Neural cell (in vitro differentiated cells): ENCODE results near the gene CCDC32. TPM values are rescaled to one million over a fixed set of nuclear protein-coding genes. Genes with fewer than 3 reads are reported as not detected.

Experiments used
- H2AFZ ChIP-seq: fragments of 200-600, 300-800 bp; sonication (generic), shearing (Covaris generic); 2 replicates; pipeline ENCODE4 v1.6.0; 2014; ENCODE audit warnings: low read depth, mild to moderate bottlenecking, antibody characterized with exemption, low read length, moderate library complexity
- H3F3A ChIP-seq: fragments of 200-600 bp; shearing (Covaris generic); 2 replicates; pipeline ENCODE4 v1.6.1; 2016; ENCODE audit warnings: mild to moderate bottlenecking, moderate library complexity, mixed read lengths, antibody characterized with exemption, low read length; ENCODE audit not compliant: insufficient read depth, poor library complexity, severe bottlenecking
- H3K27ac ChIP-seq: fragments of 200-600, 300-800 bp; sonication (generic), shearing (Covaris generic); 2 replicates; pipeline ENCODE4 v1.5.1; 2014; ENCODE audit warnings: mild to moderate bottlenecking, low read length, moderate library complexity
- H3K27me3 ChIP-seq: fragments of 300-800, 200-600 bp; sonication (generic), shearing (Covaris generic); 2 replicates; pipeline ENCODE4 v1.6.0; 2014; ENCODE audit warnings: mild to moderate bottlenecking, low read depth, low read length, moderate library complexity; ENCODE audit not compliant: insufficient read depth
- H3K36me3 ChIP-seq: fragments of 300-800, 200-600 bp; sonication (generic), shearing (Covaris generic); 2 replicates; pipeline ENCODE4 v1.5.1; 2014; ENCODE audit warnings: mild to moderate bottlenecking, antibody characterized with exemption, low read length, moderate library complexity; ENCODE audit not compliant: insufficient read depth
- H3K4me2 ChIP-seq: fragments of 300-800, 200-600 bp; sonication (generic), shearing (Covaris generic); 2 replicates; pipeline ENCODE4 v1.6.0; 2014; ENCODE audit warnings: mild to moderate bottlenecking, low read length
- H3K4me3 ChIP-seq: fragments of 300-800, 200-600 bp; sonication (generic), shearing (Covaris generic); 2 replicates; pipeline ENCODE4 v1.5.1; 2014; ENCODE audit warnings: mild to moderate bottlenecking, low read length, moderate library complexity
- H3K79me2 ChIP-seq: fragments of 200-600 bp; shearing (Covaris generic); replicated peaks from 2 replicates; pipeline ENCODE4 v1.6.0; 2014; ENCODE audit warnings: mild to moderate bottlenecking, low read length, moderate library complexity; ENCODE audit not compliant: insufficient read depth
- H3K9ac ChIP-seq: fragments of 300-800, 200-600 bp; sonication (generic), shearing (Covaris generic); 2 replicates; pipeline ENCODE4 v1.6.1; 2016; ENCODE audit warnings: mild to moderate bottlenecking, low read length, mixed read lengths
- H3K9me2 ChIP-seq: fragments of 200-600 bp; shearing (Covaris generic); 2 replicates; pipeline ENCODE4 v1.6.1; 2016; ENCODE audit warnings: mild to moderate bottlenecking, low read length, mixed read lengths; ENCODE audit not compliant: insufficient read depth
- H3K9me3 ChIP-seq: fragments of 200-600, 300-800 bp; sonication (generic), shearing (Covaris generic); 2 replicates; pipeline ENCODE4 v1.6.1; 2016; ENCODE audit warnings: mild to moderate bottlenecking, mixed run types, low read length, moderate library complexity, mixed read lengths
- H4K20me1 ChIP-seq: fragments of 200-600 bp; shearing (Covaris generic); 2 replicates; pipeline ENCODE4 v1.6.1; 2016; ENCODE audit warnings: mild to moderate bottlenecking, mixed run types; ENCODE audit not compliant: insufficient read depth
- CTCF ChIP-seq: fragments of 450-650 bp; IDR thresholded peaks from 2 replicates; pipeline ENCODE4 v1.5.1; 2014; ENCODE audit warnings: antibody characterized with exemption, mild to moderate bottlenecking, moderate library complexity; ENCODE audit not compliant: poor library complexity, severe bottlenecking
- EP300 ChIP-seq: fragments of 450-650 bp; conservative IDR thresholded peaks from 2 replicates; pipeline ENCODE4 v1.6.1; 2014; ENCODE audit warnings: antibody characterized with exemption, mild to moderate bottlenecking, moderate library complexity; ENCODE audit not compliant: poor library complexity, severe bottlenecking
- EZH2 ChIP-seq: fragments of 200-600, 300-800 bp; shearing (Covaris generic), sonication (generic); IDR thresholded peaks from 2 replicates; pipeline ENCODE4 v1.6.1; 2014; ENCODE audit warnings: antibody characterized with exemption, low read length, borderline replicate concordance, mild to moderate bottlenecking; ENCODE audit not compliant: insufficient read depth, poor library complexity, severe bottlenecking
- MXI1 ChIP-seq: fragments of 450-650 bp; conservative IDR thresholded peaks from 2 replicates; pipeline ENCODE4 v1.6.1; 2014; ENCODE audit warnings: antibody characterized with exemption, mild to moderate bottlenecking; ENCODE audit not compliant: poor library complexity, severe bottlenecking
- POLR2AphosphoS5 ChIP-seq: IDR thresholded peaks from 2 replicates; pipeline ENCODE4 v1.6.1; 2012
- RAD21 ChIP-seq: fragments of 450-650 bp; conservative IDR thresholded peaks from 2 replicates; pipeline ENCODE4 v1.6.1; 2014; ENCODE audit warnings: antibody characterized with exemption, mild to moderate bottlenecking, moderate library complexity
- REST ChIP-seq: IDR thresholded peaks from 2 replicates; pipeline ENCODE4 v1.6.1; 2012; ENCODE audit warnings: borderline replicate concordance
- SMC3 ChIP-seq: fragments of 450-650 bp; conservative IDR thresholded peaks from 2 replicates; pipeline ENCODE4 v1.6.1; 2014; ENCODE audit warnings: antibody characterized with exemption, mild to moderate bottlenecking, moderate library complexity; ENCODE audit not compliant: poor library complexity
- TAF1 ChIP-seq: IDR thresholded peaks from 2 replicates; pipeline ENCODE4 v1.6.1; 2012; ENCODE audit warnings: low read depth
- polyA plus RNA-seq: library from polyadenylated mRNA; depleted of rRNA; stranded (reverse); fragments of >200 nt; gene quantifications from 2 replicates; pipeline ENCODE4 v1.2.3, GENCODE V29; 2014

Gene CCDC32
- polyA plus RNA-seq, 1 donor from 2014 or later, result 34.2 TPM

GRCh38 chr15:40565333-40566238 is 744 bp upstream of the CCDC32 start:
- Histone ChIP-seq H3K4me3 (peak overlapping the region; percentile 73), H3K9ac (peak overlapping the region; percentile 29), H3K27me3 (no peaks in the 10 kb centered on the region), H3K4me2 (no peak overlapping the region), H4K20me1 (no peaks in the 10 kb centered on the region), H2AFZ (no peak overlapping the region), H3K9me3 (no peaks in the 10 kb centered on the region), H3K79me2 (peaks cover 5% of the 10 kb centered on the region), H3K27ac (peak overlapping the region; percentile 53), H3F3A (no peaks in the 10 kb centered on the region), H3K9me2 (no peaks in the 10 kb centered on the region), H3K36me3 (no peaks in the 10 kb centered on the region)
- TF ChIP-seq MXI1, result no peak
- no peak for TF ChIP-seq CTCF
- TF ChIP-seq SMC3, result no peak
- TF ChIP-seq RAD21, result no peak
- TF ChIP-seq EP300, result no peak
- no peak for TF ChIP-seq REST
- no peak for TF ChIP-seq TAF1
- TF ChIP-seq POLR2AphosphoS5, result no peak
- TF ChIP-seq EZH2, result no peak

GRCh38 chr15:40563426-40563825 is 1.4 kb downstream of the CCDC32 start:
- Histone ChIP-seq H3K9ac (no peak overlapping the region), H3K9me2 (no peaks in the 10 kb centered on the region), H3K9me3 (no peaks in the 10 kb centered on the region), H3K27me3 (no peaks in the 10 kb centered on the region), H3F3A (no peaks in the 10 kb centered on the region), H3K4me2 (no peak overlapping the region), H3K79me2 (no peaks in the 10 kb centered on the region), H3K4me3 (peak overlapping the region; percentile 73), H2AFZ (no peak overlapping the region), H3K27ac (no peak overlapping the region), H4K20me1 (no peaks in the 10 kb centered on the region), H3K36me3 (no peaks in the 10 kb centered on the region)
- no peak for TF ChIP-seq TAF1
- no peak for TF ChIP-seq REST
- no peak for TF ChIP-seq EP300
- TF ChIP-seq POLR2AphosphoS5, result no peak
- no peak for TF ChIP-seq SMC3
- TF ChIP-seq EZH2, result no peak
- TF ChIP-seq CTCF, result no peak
- no peak for TF ChIP-seq MXI1
- TF ChIP-seq RAD21, result no peak
